GM21529 (cell line): ENCODE results near the gene WDR82.

Source experiments
- ATAC-seq: cut with Tn5 transposase; IDR thresholded peaks from one replicate; pipeline ENCODE4 v1.9.1; 2021; ENCODE audit not compliant: unreplicated experiment

The WDR82 gene

GRCh38 chr3:52238761-52239701 lies 39.4 kb downstream of the WDR82 start, which contains the start of gene TWF2:
TSS of gene TWF2 (minus strand) at chr3:52239158. CDS start at chr3:52239016, 142 bp downstream.
- ATAC-seq: peak; percentile 66

- ATAC-seq: peak; percentile 10
These were observed 40.2 kb downstream of the WDR82 start for GRCh38 chr3:52238193-52238760.

- no peak for ATAC-seq
These were observed 40.7 kb downstream of the WDR82 start for GRCh38 chr3:52237657-52238172.

GRCh38 chr3:52237006-52237656 lies 41.3 kb downstream of the WDR82 start:
- no peak for ATAC-seq

- ATAC-seq: no peak
These were observed 42.0 kb downstream of the WDR82 start for GRCh38 chr3:52236424-52236886.

GRCh38 chr3:52234516-52235447 lies 43.7 kb downstream of the WDR82 start:
- no peak for ATAC-seq

GRCh38 chr3:52233968-52234367 lies 44.5 kb downstream of the WDR82 start:
- ATAC-seq: no peak

GRCh38 chr3:52233108-52233591 lies 45.3 kb downstream of the WDR82 start:
- no peak for ATAC-seq

GRCh38 chr3:52232279-52233107 lies 46.0 kb downstream of the WDR82 start:
- no peak for ATAC-seq

- peak; percentile 41 for ATAC-seq
These were observed 46.8 kb downstream of the WDR82 start for GRCh38 chr3:52231502-52232278.

- ATAC-seq: no peak
These were observed 47.5 kb downstream of the WDR82 start for GRCh38 chr3:52230889-52231499.

GRCh38 chr3:52230461-52230860 lies 48.0 kb downstream of the WDR82 start:
- no peak for ATAC-seq

GRCh38 chr3:52229656-52230055 lies 48.8 kb downstream of the WDR82 start:
- no peak for ATAC-seq

GRCh38 chr3:52228751-52229291 lies 49.6 kb downstream of the WDR82 start:
- ATAC-seq: no peak

GRCh38 chr3:52228266-52228665 lies 50.2 kb downstream of the WDR82 start:
- ATAC-seq: no peak

GRCh38 chr3:52227766-52228165 lies 50.7 kb downstream of the WDR82 start:
- no peak for ATAC-seq

- no peak for ATAC-seq
These were observed 51.3 kb downstream of the WDR82 start for GRCh38 chr3:52227117-52227516.
